Measurements from ENCODE around the gene AMER3. TPM values are rescaled to one million over a fixed set of nuclear protein-coding genes. Genes with fewer than 3 reads are reported as not detected.

Gene AMER3
- total RNA-seq, 2 donors from 2014 or later, result 0.33 to 0.78 TPM

- ATAC-seq (peak; percentile 40), DNase-seq (peak in 2 of 4 donors; percentile 43 to 48)
- Histone ChIP-seq H3K27ac (no peak overlapping the region), H3K4me1 (no peaks in the 10 kb centered on the region), H3K36me3 (replicated peaks in 1 of 2; ENCODE audit: insufficient read depth in 1 of 2, low read depth in 2 of 2) (no peaks in the 10 kb centered on the region), H3K4me3 (no peak overlapping the region), H3K9me3 (no peaks in the 10 kb centered on the region), H3K27me3 (no peaks in the 10 kb centered on the region)
- WGBS, 2 donors, result 45 to 49% methylated on average over 4 of the region's 4 CpGs
- intact Hi-C loops (cut with DNase I), result no loop called here
- no peak for TF ChIP-seq POLR2A (IDR thresholded peaks at IDR 0.05)
- peak in 3 of 7 experiments; percentile 24 to 35 (median 33) for TF ChIP-seq CTCF (IDR thresholded peaks at IDR 0.05)
Observed at GRCh38 chr2:130776550-130776949, 21.2 kb downstream of the AMER3 start.

- H3K36me3 ChIP-seq (replicated peaks in 1 of 2; ENCODE audit: insufficient read depth in 1 of 2, low read depth in 2 of 2), result no peaks in the 10 kb centered on the region
- no peaks in the 10 kb centered on the region for H3K27me3 ChIP-seq
- peaks cover 7% of the 10 kb centered on the region for H3K4me1 ChIP-seq
- H3K27ac ChIP-seq, result no peak overlapping the region
- 90 to 92% methylated on average over 9 of the region's 9 CpGs for WGBS, 2 donors
- intact Hi-C loops (cut with DNase I), result no loop called here
- no peak overlapping the region for H3K4me3 ChIP-seq
- DNase-seq (no peak), ATAC-seq (no peak)
- TF ChIP-seq CTCF (IDR thresholded peaks at IDR 0.05) (no peak), POLR2A (IDR thresholded peaks at IDR 0.05) (no peak)
- no peaks in the 10 kb centered on the region for H3K9me3 ChIP-seq
Observed at GRCh38 chr2:130778781-130779180, 23.4 kb downstream of the AMER3 start.

GRCh38 chr2:130785466-130786055 is 30.2 kb downstream of the AMER3 start:
- H3K4me3 ChIP-seq, result no peak overlapping the region
- no peaks in the 10 kb centered on the region for H3K36me3 ChIP-seq (replicated peaks in 1 of 2; ENCODE audit: insufficient read depth in 1 of 2, low read depth in 2 of 2)
- TF ChIP-seq CTCF (IDR thresholded peaks at IDR 0.05) (no peak), POLR2A (IDR thresholded peaks at IDR 0.05) (peak in 2 of 3 donors; percentile 69 to 74)
- intact Hi-C loops (cut with DNase I), result no loop called here
- no peaks in the 10 kb centered on the region for H3K27me3 ChIP-seq
- WGBS, 2 donors, result 18 to 32% methylated on average over 7 to 12 of the region's 12 CpGs
- H3K27ac ChIP-seq, result peak overlapping the region; percentile 68 to 77 (median 76)
- DNase-seq (peak; percentile 85 to 93 (median 92)), ATAC-seq (peak; percentile 96)
- H3K9me3 ChIP-seq, result no peaks in the 10 kb centered on the region
- peaks cover 26% of the 10 kb centered on the region for H3K4me1 ChIP-seq

- WGBS, 2 donors, result 89 to 90% methylated on average over 5 to 6 of the region's 6 CpGs
- H3K4me1 ChIP-seq, result peaks cover 26% of the 10 kb centered on the region
- no peak for DNase-seq
Observed at GRCh38 chr2:130786076-130786475, 30.7 kb downstream of the AMER3 start.

More at GRCh38 chr2:130786076-130786475, 30.7 kb downstream of the AMER3 start:
- no peaks in the 10 kb centered on the region for H3K27me3 ChIP-seq
- no peaks in the 10 kb centered on the region for H3K9me3 ChIP-seq
- H3K27ac ChIP-seq, result peak overlapping the region; percentile 68 to 77 (median 76)
- no peak for ATAC-seq
- no peaks in the 10 kb centered on the region for H3K36me3 ChIP-seq (replicated peaks in 1 of 2; ENCODE audit: insufficient read depth in 1 of 2, low read depth in 2 of 2)
- no peak for TF ChIP-seq CTCF (IDR thresholded peaks at IDR 0.05)
- TF ChIP-seq POLR2A (IDR thresholded peaks at IDR 0.05), result no peak
- intact Hi-C loops (cut with DNase I), result no loop called here
- H3K4me3 ChIP-seq, result no peak overlapping the region
